ENCODE results near the gene PHOSPHO2. TPM values are rescaled to one million over a fixed set of nuclear protein-coding genes. Genes with fewer than 3 reads are reported as not detected.

The PHOSPHO2 gene, protein sequence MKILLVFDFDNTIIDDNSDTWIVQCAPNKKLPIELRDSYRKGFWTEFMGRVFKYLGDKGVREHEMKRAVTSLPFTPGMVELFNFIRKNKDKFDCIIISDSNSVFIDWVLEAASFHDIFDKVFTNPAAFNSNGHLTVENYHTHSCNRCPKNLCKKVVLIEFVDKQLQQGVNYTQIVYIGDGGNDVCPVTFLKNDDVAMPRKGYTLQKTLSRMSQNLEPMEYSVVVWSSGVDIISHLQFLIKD
- 2.6 to 3.4 TPM (median 3.0 TPM) in 5 replicates for total RNA-seq (2022; extraction: Qiagen RNA extraction)

DNA sequence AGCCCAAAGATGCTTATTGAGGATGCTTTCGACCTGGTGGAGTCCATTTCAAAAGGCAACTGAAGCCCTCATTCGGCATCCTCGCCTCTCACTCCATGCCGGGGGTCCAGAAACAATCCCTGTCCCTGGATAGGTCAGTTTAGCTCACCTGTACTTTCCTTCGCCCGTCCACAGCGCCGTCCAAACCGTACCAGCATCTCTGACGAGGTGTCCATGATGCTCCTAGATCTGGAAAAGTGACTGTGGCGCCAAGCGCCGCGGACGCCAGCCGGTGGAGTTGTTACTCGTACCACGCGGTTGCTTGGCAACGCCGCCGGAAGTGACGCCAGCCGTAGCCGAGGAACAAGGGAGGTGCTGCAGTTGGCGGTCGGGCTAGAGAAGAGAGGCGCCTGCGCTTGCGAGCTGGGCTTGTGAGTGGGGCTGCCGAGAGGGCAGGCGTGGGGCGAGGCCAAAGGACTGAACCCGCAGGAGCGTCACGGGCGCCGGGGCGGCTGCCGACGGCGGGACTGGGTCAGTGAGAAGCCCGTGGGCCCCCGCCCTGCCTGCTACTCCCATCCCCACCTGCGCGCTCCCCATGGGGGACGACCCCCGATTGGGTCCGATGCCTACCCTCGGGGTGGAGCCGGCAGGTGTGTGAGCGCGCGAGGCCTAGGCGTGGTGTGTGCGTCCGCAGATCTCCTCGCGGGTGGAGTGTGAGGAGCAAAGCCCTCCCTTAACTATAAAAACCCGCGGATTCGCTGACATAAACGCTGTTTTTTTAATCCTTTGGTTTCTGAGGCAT, at the start of gene PHOSPHO2, which contains the start of gene CFAP210:
Gene PHOSPHO2 (plus strand): TSS at position 357 of the 781 bp plus-strand sequence. CDS start 6,503 bp downstream, outside the sequence.
Gene CFAP210 (minus strand): TSS at position 293 of the 781 bp plus-strand sequence. CDS start 78 bp downstream, at position 215.

Other genes with a start within 250 kb of the PHOSPHO2 start
- gene BBS5, start 215.0 kb upstream of the PHOSPHO2 start, total RNA-seq (2022; extraction: Qiagen RNA extraction), result 5.9 to 6.8 TPM (median 6.1 TPM) in 5 replicates
- gene KLHL41, start 184.8 kb upstream of the PHOSPHO2 start, total RNA-seq (2022; extraction: Qiagen RNA extraction), result 0.07 to 0.37 TPM (median 0.21 TPM) in 5 replicates
- gene FASTKD1, start 120.6 kb upstream of the PHOSPHO2 start, total RNA-seq (2022; extraction: Qiagen RNA extraction), result 21.8 to 24.9 TPM (median 23.3 TPM) in 5 replicates
- 31.1 to 52.6 TPM (median 40.4 TPM) in 5 replicates for gene PPIG, start 110.1 kb upstream of the PHOSPHO2 start, total RNA-seq (2022; extraction: Qiagen RNA extraction)
- gene CFAP210, start 64 bp upstream of the PHOSPHO2 start, total RNA-seq (2022; extraction: Qiagen RNA extraction), result 0.22 to 0.80 TPM (median 0.46 TPM) in 5 replicates
- gene KLHL23, start 39.4 kb downstream of the PHOSPHO2 start, total RNA-seq (2022; extraction: Qiagen RNA extraction), result 6.8 to 11.1 TPM (median 9.2 TPM) in 5 replicates
- gene SSB, start 104.4 kb downstream of the PHOSPHO2 start, total RNA-seq (2022; extraction: Qiagen RNA extraction), result 130 to 194 TPM (median 137 TPM) in 5 replicates
- gene METTL5, start 130.4 kb downstream of the PHOSPHO2 start, total RNA-seq (2022; extraction: Qiagen RNA extraction), result 64.8 to 97.2 TPM (median 66.6 TPM) in 5 replicates
- 8.2 to 11.5 TPM (median 9.7 TPM) in 5 replicates for gene UBR3, start 133.0 kb downstream of the PHOSPHO2 start, total RNA-seq (2022; extraction: Qiagen RNA extraction)

Measured in A549 treated with CORT108297 at 1 μM for 4 hours (cell line).